Embryonic facial prominence (tissue), 1 donor: ENCODE measurements around the gene TBX21.

ENCODE experiments used
- DNase-seq: peaks from one replicate; pipeline ENCODE4 v3.0.0-alpha.2; 2016; ENCODE audit errors: extremely low spot score

The TBX21 gene

GRCh38 chr17:47774331-47774730, 41.3 kb downstream of the TBX21 start:
- DNase-seq: no peak

GRCh38 chr17:47774987-47775580, 42.0 kb downstream of the TBX21 start:
- no peak for DNase-seq

DNA sequence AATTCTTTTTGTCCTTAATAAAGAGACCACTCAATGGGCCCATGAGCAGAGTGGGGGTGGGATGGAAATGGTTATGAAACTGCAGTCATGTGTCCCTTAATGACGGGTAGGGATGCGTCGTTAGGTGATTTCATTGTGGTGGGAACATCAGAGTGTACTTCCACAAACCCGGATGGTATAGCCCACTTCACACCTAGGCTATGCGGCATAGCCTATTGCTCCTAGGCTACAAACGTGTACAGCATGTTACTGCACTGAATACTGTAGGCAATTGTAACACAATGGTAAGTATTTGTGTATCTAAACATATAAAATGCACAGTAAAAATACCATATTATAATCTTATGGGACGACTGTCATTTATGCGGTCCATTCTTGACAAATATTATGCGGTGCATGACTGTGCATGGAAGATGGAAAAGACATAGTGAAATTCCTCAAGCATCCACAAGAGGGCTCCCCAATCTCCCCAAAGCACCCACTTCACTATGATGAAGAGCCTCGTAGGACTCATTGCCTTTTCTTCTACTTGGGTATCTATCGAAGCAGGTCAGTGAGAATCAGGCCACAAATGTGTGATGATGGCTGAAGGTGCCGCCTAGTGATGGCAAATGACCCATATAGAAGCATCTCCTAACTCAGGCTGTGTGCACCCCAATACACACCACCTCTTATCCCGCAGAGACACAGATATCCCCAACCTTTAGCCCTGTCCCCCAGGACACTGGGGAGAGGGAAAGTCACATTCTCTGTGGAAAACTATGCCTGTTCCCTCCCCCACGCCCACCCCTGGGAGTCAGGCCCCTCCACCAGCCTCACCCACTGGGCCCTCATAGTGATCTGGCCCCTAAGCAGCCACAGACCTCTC, 43.5 kb downstream of the TBX21 start:
- no peak for DNase-seq

- DNase-seq: no peak
These were observed 45.2 kb downstream of the TBX21 start for GRCh38 chr17:47778184-47778635.

DNA sequence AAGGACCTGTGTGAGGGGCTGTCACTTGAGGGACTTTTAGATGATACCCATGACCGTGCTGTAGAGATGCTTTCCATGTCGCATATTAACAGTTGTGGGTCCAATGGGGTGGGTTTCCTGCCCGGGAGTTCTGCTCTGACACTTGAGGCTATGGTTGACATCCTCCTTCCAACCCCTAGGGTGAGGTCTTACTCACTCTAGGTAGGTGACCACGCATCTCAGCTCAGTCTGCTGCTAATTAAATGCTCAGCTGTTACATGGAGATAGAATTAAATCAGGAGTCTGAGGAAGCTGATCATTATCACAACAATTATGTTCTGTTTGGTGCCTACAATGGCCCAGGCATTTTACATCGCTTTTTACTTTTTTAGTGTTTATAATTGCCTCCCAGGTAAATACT, 48.4 kb downstream of the TBX21 start:
- DNase-seq: no peak

- no peak for DNase-seq
These were observed 52.6 kb downstream of the TBX21 start for GRCh38 chr17:47785538-47786123.

DNA sequence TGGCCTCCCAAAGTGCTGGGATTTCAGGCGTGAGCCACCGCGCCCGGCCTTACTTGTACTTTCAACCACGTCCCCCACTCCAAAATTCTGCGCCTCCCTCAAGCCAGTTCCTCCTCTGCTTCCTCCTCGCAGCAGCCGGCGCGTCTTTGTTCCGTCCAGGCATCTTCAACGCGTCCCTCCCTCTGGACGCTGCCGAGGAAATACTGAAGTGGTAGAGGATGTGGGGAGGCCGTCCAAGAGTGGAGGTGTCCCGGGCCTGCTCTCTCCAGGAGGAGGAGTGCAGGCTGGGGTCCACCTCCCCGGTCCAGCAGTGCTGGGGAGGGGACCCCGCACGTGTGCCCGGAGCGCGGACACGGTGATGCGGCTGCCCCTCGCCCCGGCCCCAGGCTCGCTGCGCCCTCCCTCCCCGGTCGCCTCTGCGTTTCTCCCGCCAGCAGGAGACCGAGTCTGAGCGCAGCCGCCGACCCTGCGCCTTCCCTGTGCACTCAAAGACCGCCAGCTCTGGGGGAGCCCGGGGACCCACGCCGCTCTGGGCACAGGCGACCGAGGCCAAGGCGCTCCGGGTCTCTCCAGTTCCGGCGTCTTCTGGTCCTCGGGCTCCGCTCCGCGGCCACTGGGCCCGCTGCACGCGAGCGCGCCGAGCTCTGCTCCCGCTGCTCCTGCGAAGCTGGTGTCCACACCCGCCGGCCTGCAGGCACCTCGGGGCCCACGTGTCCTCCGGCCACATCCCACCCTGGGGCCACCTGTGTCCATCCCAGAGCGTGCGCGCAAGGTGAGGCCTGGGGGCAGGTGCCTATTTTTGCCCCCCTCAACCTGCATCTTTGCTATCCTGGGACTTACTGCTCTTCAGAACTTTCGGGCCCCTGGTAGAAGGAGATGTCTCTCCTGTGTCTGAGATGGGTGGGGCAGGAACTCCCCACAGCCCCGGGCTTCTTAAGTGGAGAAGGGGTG, 56.9 kb downstream of the TBX21 start:
- DNase-seq: no peak

DNA sequence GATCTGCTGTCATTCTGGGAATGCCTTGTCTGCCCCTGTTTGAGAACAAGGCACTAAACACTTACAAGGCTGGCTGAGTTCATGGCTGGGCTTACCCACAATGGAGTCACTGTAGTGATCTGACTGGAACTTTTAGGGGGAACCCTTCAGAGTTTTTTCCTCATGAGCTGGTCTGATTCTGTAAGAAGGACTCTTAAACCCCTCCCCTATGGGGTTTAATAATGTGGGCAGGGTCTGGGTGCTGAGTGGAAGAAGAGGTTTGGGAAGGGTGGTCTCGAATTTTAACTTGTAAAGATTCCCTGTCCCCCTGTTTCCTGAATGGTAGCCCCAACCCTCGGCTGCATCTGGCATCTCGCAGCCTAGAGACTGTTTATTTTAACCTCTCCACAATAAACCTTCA, 58.0 kb downstream of the TBX21 start:
- DNase-seq: no peak

- no peak for DNase-seq
These were observed 59.4 kb downstream of the TBX21 start for GRCh38 chr17:47792457-47792856.

DNA sequence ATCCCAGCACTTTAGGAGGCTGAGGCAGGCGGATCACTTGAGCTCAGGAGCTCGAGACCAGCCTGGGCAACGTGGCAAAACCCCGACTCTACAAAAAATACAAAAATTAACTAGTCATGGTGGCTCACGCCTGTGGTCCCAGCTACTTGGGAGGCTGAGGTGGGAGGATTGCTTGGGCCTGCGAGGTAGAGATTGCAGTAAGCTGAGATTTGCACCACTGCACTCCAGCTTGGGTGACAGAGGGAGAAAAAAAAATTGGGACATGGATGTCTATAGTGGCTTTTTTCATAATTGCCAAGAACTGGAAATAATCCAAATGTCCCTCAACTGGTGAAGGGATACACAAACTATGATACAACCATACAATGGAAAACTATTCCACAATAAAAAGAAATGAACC, 59.9 kb downstream of the TBX21 start:
- DNase-seq: no peak
